ENCODE results near the gene CYBA.

GRCh38 chr16:88600539-88600896 is 50.3 kb downstream of the CYBA start:
- TF ChIP-seq EZH2phosphoT487 (IDR thresholded peaks at IDR 0.05; ENCODE audit: borderline replicate concordance, low read depth, low read length) (no peak), CTCF (conservative IDR thresholded peaks at IDR 0.05; ENCODE audit: low read length) (no peak)
